Osteocyte (in vitro differentiated cells): ENCODE data around the gene FIGNL2. TPM values are rescaled to one million over a fixed set of nuclear protein-coding genes. Genes with fewer than 3 reads are reported as not detected.

ENCODE experiments used
- DNase-seq: peaks from one replicate; pipeline ENCODE4 v3.0.0; 2021; ENCODE audit warnings: mixed read lengths; ENCODE audit not compliant: unreplicated experiment; ENCODE audit errors: extremely low spot score
- H3K27ac Mint-ChIP-seq: one replicate; pipeline ENCODE4 v1.8.0; 2021; ENCODE audit warnings: mild to moderate bottlenecking, mixed read lengths; ENCODE audit not compliant: unreplicated experiment
- H3K27me3 Mint-ChIP-seq: one replicate; pipeline ENCODE4 v1.8.0; 2021; ENCODE audit warnings: mixed read lengths; ENCODE audit not compliant: unreplicated experiment
- H3K36me3 Mint-ChIP-seq: one replicate; pipeline ENCODE4 v1.8.0; 2021; ENCODE audit warnings: mixed read lengths; ENCODE audit not compliant: unreplicated experiment
- H3K4me1 Mint-ChIP-seq: one replicate; pipeline ENCODE4 v1.8.0; 2021; ENCODE audit warnings: mixed read lengths; ENCODE audit not compliant: unreplicated experiment
- H3K4me3 Mint-ChIP-seq: one replicate; pipeline ENCODE4 v1.8.0; 2021; ENCODE audit warnings: mild to moderate bottlenecking, moderate library complexity, mixed read lengths; ENCODE audit not compliant: unreplicated experiment
- H3K9me3 Mint-ChIP-seq: one replicate; pipeline ENCODE4 v1.8.0; 2021; ENCODE audit warnings: mixed read lengths; ENCODE audit not compliant: unreplicated experiment
- CTCF ChIP-seq: fragments of 200-600 bp; sonication (generic); IDR thresholded peaks from 2 replicates; pipeline ENCODE4 v1.5.0; 2021; ENCODE audit warnings: antibody characterized with exemption, mild to moderate bottlenecking, moderate library complexity
- total RNA-seq: library from RNA; stranded (reverse); gene quantifications from 2 replicates; pipeline ENCODE4 v1.2.1, GENCODE V29; 2021

Gene FIGNL2
- total RNA-seq, 1 donor from 2014 or later = 0.08 TPM

DNA sequence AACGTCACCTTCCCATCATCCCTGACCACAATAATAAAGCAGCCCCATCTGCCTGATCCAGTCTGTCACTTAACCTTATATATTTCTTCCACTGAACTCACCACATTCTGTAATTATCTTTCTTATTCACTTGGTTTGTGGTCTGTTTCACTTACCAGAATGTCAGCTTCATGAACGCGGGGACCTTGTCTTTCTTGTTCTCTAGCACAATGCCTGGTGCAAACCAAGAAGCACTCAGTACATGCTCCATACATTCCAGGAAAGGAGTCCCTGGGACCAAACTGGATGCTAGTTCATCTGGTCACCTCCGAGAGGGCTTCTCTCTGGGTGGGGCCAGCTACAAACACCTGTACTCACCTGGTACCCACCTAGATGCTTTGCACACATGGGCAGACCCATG is 22.0 kb upstream of the FIGNL2 start:
- Mint-ChIP-seq H3K9me3 (no peaks in the 10 kb centered on the region), H3K27ac (peak overlapping the region; percentile 3), H3K4me3 (no peak overlapping the region), H3K27me3 (peaks cover 5% of the 10 kb centered on the region), H3K4me1 (peaks cover 36% of the 10 kb centered on the region), H3K36me3 (no peaks in the 10 kb centered on the region)
- no peak for TF ChIP-seq CTCF
- DNase-seq = no peak

GRCh38 chr12:51869931-51870330 is 21.4 kb upstream of the FIGNL2 start:
- H3K27ac Mint-ChIP-seq = peak overlapping the region; percentile 3
- H3K36me3 Mint-ChIP-seq = no peaks in the 10 kb centered on the region
- H3K4me1 Mint-ChIP-seq = peaks cover 42% of the 10 kb centered on the region
- H3K4me3 Mint-ChIP-seq = peak overlapping the region; percentile 27
- H3K27me3 Mint-ChIP-seq = peaks cover 5% of the 10 kb centered on the region
- no peaks in the 10 kb centered on the region for H3K9me3 Mint-ChIP-seq
- TF ChIP-seq CTCF = no peak
- DNase-seq = no peak

GRCh38 chr12:51869496-51869865 is 21.0 kb upstream of the FIGNL2 start:
- DNase-seq = no peak
- H3K4me1 Mint-ChIP-seq = peaks cover 46% of the 10 kb centered on the region
- no peak for TF ChIP-seq CTCF
- H3K27ac Mint-ChIP-seq = no peak overlapping the region
- peaks cover 5% of the 10 kb centered on the region for H3K27me3 Mint-ChIP-seq
- peak overlapping the region; percentile 27 for H3K4me3 Mint-ChIP-seq
- no peaks in the 10 kb centered on the region for H3K36me3 Mint-ChIP-seq
- H3K9me3 Mint-ChIP-seq = no peaks in the 10 kb centered on the region

DNA sequence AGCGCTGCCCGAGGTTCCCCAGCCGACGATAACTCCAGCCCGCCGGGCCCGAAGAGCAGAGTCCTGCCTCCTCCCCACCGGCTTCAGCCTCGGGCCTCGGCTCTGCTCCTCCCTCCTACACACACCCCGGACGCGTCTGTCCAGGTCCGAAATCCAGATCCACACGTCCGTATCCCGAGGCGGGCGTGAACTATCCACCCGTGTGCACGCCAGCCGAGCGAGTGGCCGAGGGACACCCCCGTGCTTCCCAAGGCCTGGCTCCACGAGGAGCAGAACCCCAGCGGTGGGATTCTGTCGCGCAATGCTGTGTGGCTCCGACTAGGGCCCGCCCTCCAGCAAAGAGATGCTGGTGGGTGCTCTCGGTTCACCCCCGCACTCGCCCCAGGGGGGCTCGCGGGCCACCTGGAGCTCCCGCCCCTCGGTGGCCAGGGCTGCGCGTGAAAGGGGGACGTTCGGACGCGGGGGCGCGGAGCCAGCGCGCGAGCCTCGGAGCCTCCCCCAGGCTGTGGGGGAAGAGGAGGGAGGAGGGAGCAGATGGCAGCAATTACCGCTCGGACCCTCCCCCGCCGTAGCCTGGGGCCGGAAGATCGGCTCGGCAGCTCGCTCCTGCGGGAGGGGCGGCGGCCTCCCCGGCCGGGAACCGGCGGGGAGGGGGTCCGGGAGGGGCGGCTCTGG is 20.4 kb upstream of the FIGNL2 start:
- H3K9me3 Mint-ChIP-seq = no peaks in the 10 kb centered on the region
- peaks cover 49% of the 10 kb centered on the region for H3K4me1 Mint-ChIP-seq
- no peak for TF ChIP-seq CTCF
- H3K4me3 Mint-ChIP-seq = peak overlapping the region; percentile 66
- peaks cover 5% of the 10 kb centered on the region for H3K27me3 Mint-ChIP-seq
- H3K36me3 Mint-ChIP-seq = no peaks in the 10 kb centered on the region
- no peak overlapping the region for H3K27ac Mint-ChIP-seq
- DNase-seq = no peak

- H3K36me3 Mint-ChIP-seq = no peaks in the 10 kb centered on the region
- peaks cover 5% of the 10 kb centered on the region for H3K27me3 Mint-ChIP-seq
- no peak for DNase-seq
- no peak for TF ChIP-seq CTCF
- H3K4me1 Mint-ChIP-seq = peaks cover 58% of the 10 kb centered on the region
- no peaks in the 10 kb centered on the region for H3K9me3 Mint-ChIP-seq
- peak overlapping the region; percentile 47 for H3K4me3 Mint-ChIP-seq
- H3K27ac Mint-ChIP-seq = no peak overlapping the region
Observed at GRCh38 chr12:51867796-51868428, 19.4 kb upstream of the FIGNL2 start.
